Gastrocnemius medialis (tissue), 4 donors: Measurements from ENCODE around the gene PRRT4.

Experiments
- CTCF ChIP-seq, 5 experiments: fragments of 450-650 bp in 3 of 5; fragments of 200-600 bp in 2 of 5; sonication (generic) in 2 of 5; IDR thresholded peaks in 4 of 5; conservative IDR thresholded peaks in 1 of 5; 1 replicate in 4 of 5; 2 replicates in 1 of 5; pipeline ENCODE4 v1.5.1; 2016 to 2019; ENCODE audit warnings: antibody characterized with exemption in 5 of 5, mild to moderate bottlenecking in 3 of 5, moderate library complexity in 3 of 5
- POLR2A ChIP-seq, 2 donors: fragments of 450-650 bp; IDR thresholded peaks; one replicate each; pipeline ENCODE4 v1.6.1; 2017; ENCODE audit warnings: antibody characterized with exemption in 2 of 2, mild to moderate bottlenecking in 2 of 2, moderate library complexity in 2 of 2

- TF ChIP-seq CTCF (IDR thresholded peaks at IDR 0.05 in 4 of 5, conservative IDR thresholded peaks at IDR 0.05 in 1 of 5) (no peak), POLR2A (IDR thresholded peaks at IDR 0.05) (no peak)
Measured at GRCh38 chr7:128392446-128393327, 31.2 kb upstream of the PRRT4 start.
